ENCODE results near the gene HMGCL.
A peak's percentile ranks its signal among the peaks of the same experiment; 100 is the strongest.
"Not testable (repeated sequence)": the region's sequence is repeated elsewhere in the genome, so short reads cannot be mapped to it uniquely, and the experiment has no call there.

Gene HMGCL

GRCh38 chr1:23826590-23826989, 1.4 kb upstream of the HMGCL start:
- DNase-seq: not testable (repeated sequence)

GRCh38 chr1:23825762-23826522, 713 bp upstream of the HMGCL start:
- peak in 1 of 14 donors; percentile 1 for DNase-seq

GRCh38 chr1:23824711-23825075, 536 bp downstream of the HMGCL start:
- no peak for DNase-seq

GRCh38 chr1:23823767-23824166, 1.5 kb downstream of the HMGCL start:
- no peak for DNase-seq

- DNase-seq: no peak
Observed at GRCh38 chr1:23817633-23818032, 7.6 kb downstream of the HMGCL start.

DNA sequence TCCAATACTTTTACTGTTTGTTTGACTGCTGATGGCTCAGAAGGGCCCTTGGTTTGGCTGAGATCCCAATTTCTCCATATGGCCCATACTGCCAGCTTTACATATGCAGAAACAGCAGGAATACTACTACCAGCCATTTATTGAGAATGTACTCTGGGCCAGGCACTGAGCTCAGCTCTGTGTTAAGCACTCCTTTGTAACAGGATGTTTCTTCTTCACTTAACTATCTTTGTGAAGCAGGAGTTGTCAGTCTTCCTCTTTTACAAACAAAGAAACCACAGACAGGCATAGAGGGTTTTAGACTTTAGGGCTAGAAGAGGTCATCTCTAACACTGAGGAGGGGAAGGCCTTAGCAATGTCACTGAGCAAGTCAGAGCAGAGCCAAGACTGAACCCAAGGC, 8.3 kb downstream of the HMGCL start:
- no peak for DNase-seq

DNA sequence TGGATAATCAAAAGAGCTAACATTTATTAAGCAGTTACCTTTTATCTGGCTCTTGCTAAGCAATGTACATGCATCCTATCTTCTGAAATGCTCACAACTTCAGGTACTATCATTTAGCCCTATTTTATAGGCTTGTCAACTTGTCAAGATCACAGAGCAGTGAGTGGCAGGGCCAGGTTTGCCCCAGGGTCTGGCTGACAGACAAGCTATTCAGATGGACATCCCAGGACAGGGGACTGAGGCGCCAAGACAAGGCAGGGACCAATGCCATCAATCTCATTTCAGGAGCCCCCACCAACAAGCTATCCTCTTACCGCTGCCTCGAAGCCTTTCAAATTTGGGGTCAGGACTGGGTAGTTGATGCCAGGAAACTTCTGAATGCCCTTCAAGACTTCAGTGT, 8.9 kb downstream of the HMGCL start:
- no peak for DNase-seq

DNA sequence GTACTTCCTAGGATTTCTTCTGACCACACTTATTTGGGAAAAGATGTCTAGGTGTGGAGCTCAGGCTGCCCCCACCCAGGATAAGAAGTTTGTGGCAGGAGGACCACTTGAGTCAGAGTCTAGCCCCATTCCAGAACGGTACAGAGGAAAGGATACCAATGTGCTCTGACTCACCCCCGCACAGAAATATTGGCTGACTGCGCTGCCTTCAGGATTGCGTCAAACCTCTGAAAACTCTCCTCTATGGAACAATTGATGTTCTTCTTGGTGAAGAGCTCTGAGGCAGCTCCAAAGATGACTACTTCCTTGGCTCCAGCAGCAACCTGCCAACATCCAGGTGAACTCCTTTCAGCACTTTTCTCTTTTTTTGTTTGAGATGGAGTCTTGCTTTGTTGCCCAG, 11.2 kb downstream of the HMGCL start:
- no peak for DNase-seq

GRCh38 chr1:23810818-23811540, 14.2 kb downstream of the HMGCL start:
- peak in 7 of 14 donors; percentile 8 to 45 (median 16) for DNase-seq

GRCh38 chr1:23809751-23810171, 15.5 kb downstream of the HMGCL start:
- peak in 9 of 14 donors; percentile 10 to 60 (median 36) for DNase-seq

DNA sequence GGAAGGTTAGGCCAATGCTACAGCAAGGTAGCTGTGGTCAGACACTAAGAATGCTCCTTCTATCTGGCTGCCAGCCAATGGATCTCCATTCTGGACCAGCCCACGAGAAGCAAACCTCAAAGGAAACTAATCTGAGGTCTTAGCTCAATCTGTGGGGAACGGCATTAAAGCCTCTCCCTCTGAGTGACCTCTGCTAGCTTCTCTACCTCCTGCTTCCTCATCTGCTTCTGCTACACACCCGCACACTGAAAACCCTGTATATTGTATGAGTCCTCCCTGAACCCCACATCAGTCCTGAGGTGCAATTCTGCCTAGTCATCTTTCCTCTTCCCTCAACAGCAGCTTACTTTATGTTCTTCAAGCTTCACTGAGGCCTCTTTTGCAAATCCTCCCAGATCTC, 17.8 kb downstream of the HMGCL start:
- no peak for DNase-seq

DNA sequence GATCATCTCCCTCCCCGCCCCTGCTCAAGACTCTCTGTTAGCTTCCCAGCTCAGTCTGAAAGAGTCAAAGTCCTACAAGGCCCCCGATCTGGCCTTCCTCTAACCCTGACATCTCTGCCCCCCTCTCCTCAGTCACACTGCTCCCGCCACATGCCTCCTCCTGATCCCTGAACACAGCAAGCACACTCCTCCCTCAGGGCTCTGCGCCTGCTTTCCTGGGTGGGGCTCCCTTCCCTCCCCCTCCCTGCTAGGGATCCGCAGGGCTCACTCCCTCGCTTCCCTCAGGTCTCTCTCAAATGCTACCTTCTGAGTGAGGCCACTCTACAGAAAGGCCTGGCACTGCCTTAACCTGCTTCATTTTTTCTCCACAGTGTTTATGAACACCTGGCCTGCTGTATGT, 18.9 kb downstream of the HMGCL start:
- no peak for DNase-seq

DNA sequence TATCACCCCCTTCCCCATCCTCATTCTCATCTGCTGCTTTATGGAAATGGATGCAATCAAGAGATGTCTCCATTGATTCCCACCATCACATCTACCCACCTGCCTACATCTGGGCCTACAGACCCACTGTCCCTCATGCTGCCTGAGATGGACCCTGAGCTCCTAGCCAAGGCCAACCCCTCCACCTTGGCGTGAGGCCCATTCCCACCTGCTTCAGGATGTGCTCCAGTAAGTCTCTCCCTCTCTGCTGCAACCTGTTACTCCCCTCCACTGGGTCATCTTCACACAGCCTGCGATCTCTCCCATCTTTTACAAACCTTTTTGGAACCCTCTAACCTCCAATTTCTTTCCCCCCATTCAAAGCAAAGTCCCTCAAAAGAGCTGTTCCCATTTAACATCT, 20.2 kb downstream of the HMGCL start:
- DNase-seq: no peak

DNA sequence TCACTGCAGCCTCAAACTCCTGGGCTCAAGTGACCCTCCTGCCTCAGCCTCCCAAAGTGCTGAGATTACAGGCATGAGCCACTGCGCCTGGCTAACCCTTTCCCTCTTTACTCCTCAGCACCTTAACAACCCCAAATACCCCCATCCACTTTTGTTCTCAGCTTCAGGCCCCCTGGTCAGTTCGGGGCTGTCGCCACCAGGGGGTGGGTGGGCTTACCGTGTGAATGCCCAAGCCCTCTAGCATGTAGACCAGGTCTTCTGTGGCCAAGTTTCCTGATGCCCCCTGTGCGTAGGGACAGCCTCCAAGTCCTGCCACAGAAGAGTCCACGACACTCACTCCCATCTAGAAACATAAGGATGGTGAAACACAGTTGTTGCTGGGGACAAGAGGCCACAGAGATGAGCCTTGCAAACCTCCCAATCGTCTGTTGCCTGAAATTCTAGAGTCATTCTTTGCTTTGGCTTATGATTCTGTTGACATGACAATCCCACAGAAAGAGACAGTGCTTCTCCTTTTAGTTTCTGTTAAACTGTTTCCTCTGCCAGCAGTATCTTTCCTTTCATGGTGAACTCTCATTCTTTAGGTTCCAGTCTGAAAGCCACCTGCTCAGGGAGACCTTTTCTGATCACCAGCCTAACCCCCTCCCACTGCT, 20.9 kb downstream of the HMGCL start:
- no peak for DNase-seq

DNA sequence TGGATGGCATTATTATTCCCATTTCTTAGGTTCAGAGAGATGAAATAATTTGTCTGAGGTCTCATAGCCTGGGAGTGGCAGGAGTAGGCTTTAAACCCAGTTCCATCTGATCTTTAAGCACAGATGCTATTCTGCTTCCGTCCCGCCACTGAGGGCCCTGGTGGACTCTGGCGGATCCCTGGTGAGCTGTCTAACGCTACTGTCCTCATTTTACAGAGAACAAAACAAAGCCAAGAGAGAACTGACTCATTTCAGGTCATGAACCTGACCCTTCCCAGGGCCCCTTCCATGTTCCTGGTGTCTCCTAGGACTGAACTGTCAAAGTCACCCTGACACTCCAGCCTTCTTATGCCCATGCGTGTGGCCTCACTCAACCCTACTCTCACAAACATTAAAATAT, 21.6 kb downstream of the HMGCL start:
- no peak for DNase-seq

DNA sequence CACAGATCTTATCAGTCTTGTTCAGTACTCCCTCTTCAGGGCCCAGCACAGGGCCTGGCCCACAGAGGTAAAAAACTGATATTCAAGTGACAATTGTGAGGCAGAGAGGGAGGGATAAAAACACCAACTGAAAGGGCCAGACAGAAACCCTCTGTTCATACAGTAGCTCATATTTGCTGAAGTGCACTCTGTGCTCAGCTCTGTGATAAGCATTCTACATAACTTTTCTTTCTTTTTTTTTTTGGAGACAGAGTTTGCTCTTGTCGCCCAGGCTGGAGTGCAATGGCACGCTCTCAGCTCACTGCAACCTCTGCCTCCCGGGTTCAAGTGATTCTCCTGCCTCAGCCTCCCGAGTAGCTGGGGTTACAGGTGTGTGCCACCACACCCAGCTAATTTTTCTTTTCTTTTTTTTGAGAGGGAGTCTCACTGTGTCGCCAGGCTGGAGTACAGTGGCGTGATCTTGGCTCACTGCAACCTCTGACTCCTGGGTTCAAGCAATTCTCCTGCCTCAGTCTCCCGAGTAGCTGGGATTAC, 22.4 kb downstream of the HMGCL start:
- not testable (repeated sequence) for DNase-seq

GRCh38 chr1:23801876-23802275, 23.4 kb downstream of the HMGCL start:
- no peak for DNase-seq

DNA sequence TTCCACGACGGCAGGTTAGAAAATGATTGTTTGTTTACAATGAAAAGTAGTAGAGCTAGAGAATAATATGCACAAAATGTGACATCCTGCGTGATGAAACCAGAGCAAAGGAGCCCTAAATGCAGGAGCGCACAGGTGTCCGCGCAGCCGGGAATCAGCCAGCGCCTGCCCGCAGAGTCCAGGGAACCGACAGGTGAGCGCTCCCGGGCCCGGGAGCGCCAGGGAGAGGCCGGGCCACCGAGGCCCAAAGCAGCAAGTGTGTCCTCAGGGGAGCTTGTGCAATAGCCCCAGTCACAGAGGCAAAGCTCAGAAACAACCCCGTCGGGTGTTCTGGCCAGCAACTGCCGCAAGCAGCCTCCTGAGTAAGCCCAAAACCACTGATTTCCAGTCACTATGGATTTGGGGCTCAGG, 23.9 kb downstream of the HMGCL start:
- peak in 3 of 14 donors; percentile 31 to 36 (median 33) for DNase-seq

GRCh38 chr1:23800400-23801337, 24.6 kb downstream of the HMGCL start, which contains the start of gene GALE:
Gene GALE, minus strand, starts transcription at chr1:23800754. Its CDS starts 1,747 bp downstream, at chr1:23799007.
- peak; percentile 65 to 97 (median 93) for DNase-seq

- DNase-seq: peak in 6 of 14 donors; percentile 9 to 58 (median 49)
Observed at GRCh38 chr1:23799570-23800399, 25.4 kb downstream of the HMGCL start.

GRCh38 chr1:23799255-23799569, 26.0 kb downstream of the HMGCL start:
- DNase-seq: no peak
